Rectal smooth muscle tissue (tissue), 1 donor: ENCODE measurements around the gene LPP.

Experiments
- H3K27ac ChIP-seq: one replicate; pipeline ENCODE4 v1.7.0; 2013; ENCODE audit warnings: low read depth, low read length, inconsistent platforms
- H3K27me3 ChIP-seq: one replicate; pipeline ENCODE4 v1.7.0; 2013; ENCODE audit warnings: low read length; ENCODE audit not compliant: control insufficient read depth, insufficient read depth
- H3K36me3 ChIP-seq: one replicate; pipeline ENCODE4 v1.7.0; 2013; ENCODE audit warnings: low read length; ENCODE audit not compliant: control insufficient read depth, insufficient read depth
- H3K4me1 ChIP-seq: one replicate; pipeline ENCODE4 v1.7.0; 2013; ENCODE audit warnings: low read length; ENCODE audit not compliant: control insufficient read depth, insufficient read depth
- H3K4me3 ChIP-seq: one replicate; pipeline ENCODE4 v1.7.0; 2013; ENCODE audit warnings: low read length
- H3K9ac ChIP-seq: one replicate; pipeline ENCODE4 v1.7.0; 2013; ENCODE audit warnings: low read length

The LPP gene

GRCh38 chr3:188914552-188914951 is 760.6 kb downstream of the LPP start:
- no peak overlapping the region for H3K27ac ChIP-seq
- H3K36me3 ChIP-seq: no peaks in the 10 kb centered on the region
- no peak overlapping the region for H3K4me3 ChIP-seq
- H3K27me3 ChIP-seq: no peaks in the 10 kb centered on the region
- H3K4me1 ChIP-seq: no peaks in the 10 kb centered on the region
- no peak overlapping the region for H3K9ac ChIP-seq

- Histone ChIP-seq H3K36me3 (no peaks in the 10 kb centered on the region), H3K4me3 (no peak overlapping the region), H3K27me3 (no peaks in the 10 kb centered on the region), H3K9ac (no peak overlapping the region), H3K27ac (no peak overlapping the region), H3K4me1 (no peaks in the 10 kb centered on the region)
Observed at GRCh38 chr3:188915127-188915526, 761.2 kb downstream of the LPP start.

- no peak overlapping the region for H3K9ac ChIP-seq
- H3K36me3 ChIP-seq: no peaks in the 10 kb centered on the region
- no peaks in the 10 kb centered on the region for H3K4me1 ChIP-seq
- no peaks in the 10 kb centered on the region for H3K27me3 ChIP-seq
- no peak overlapping the region for H3K4me3 ChIP-seq
- H3K27ac ChIP-seq: no peak overlapping the region
Observed at GRCh38 chr3:188916934-188917401, 763.0 kb downstream of the LPP start.

- no peaks in the 10 kb centered on the region for H3K27me3 ChIP-seq
- no peaks in the 10 kb centered on the region for H3K4me1 ChIP-seq
- no peak overlapping the region for H3K27ac ChIP-seq
- H3K36me3 ChIP-seq: no peaks in the 10 kb centered on the region
- no peak overlapping the region for H3K9ac ChIP-seq
- no peak overlapping the region for H3K4me3 ChIP-seq
Observed at GRCh38 chr3:188918093-188918492, 764.1 kb downstream of the LPP start.

GRCh38 chr3:188923671-188924070 is 769.7 kb downstream of the LPP start:
- H3K4me3 ChIP-seq: no peak overlapping the region

GRCh38 chr3:188925376-188925775 is 771.4 kb downstream of the LPP start:
- Histone ChIP-seq H3K4me3 (no peak overlapping the region), H3K4me1 (no peaks in the 10 kb centered on the region), H3K27ac (no peak overlapping the region), H3K36me3 (no peaks in the 10 kb centered on the region), H3K9ac (no peak overlapping the region), H3K27me3 (no peaks in the 10 kb centered on the region)

More at GRCh38 chr3:188923671-188924070, 769.7 kb downstream of the LPP start:
- Histone ChIP-seq H3K36me3 (no peaks in the 10 kb centered on the region), H3K27me3 (no peaks in the 10 kb centered on the region), H3K27ac (no peak overlapping the region), H3K4me1 (no peaks in the 10 kb centered on the region), H3K9ac (no peak overlapping the region)

- Histone ChIP-seq H3K9ac (no peak overlapping the region), H3K27me3 (no peaks in the 10 kb centered on the region), H3K4me1 (no peaks in the 10 kb centered on the region), H3K36me3 (no peaks in the 10 kb centered on the region), H3K4me3 (no peak overlapping the region), H3K27ac (no peak overlapping the region)
Observed at GRCh38 chr3:188926111-188926510, 772.2 kb downstream of the LPP start.

- Histone ChIP-seq H3K4me3 (no peak overlapping the region), H3K27me3 (no peaks in the 10 kb centered on the region), H3K4me1 (no peaks in the 10 kb centered on the region), H3K36me3 (no peaks in the 10 kb centered on the region), H3K9ac (no peak overlapping the region), H3K27ac (no peak overlapping the region)
Observed at GRCh38 chr3:188926741-188927511, 773.0 kb downstream of the LPP start.

GRCh38 chr3:188927971-188928370 is 774.0 kb downstream of the LPP start:
- Histone ChIP-seq H3K4me3 (no peak overlapping the region), H3K27ac (no peak overlapping the region), H3K9ac (no peak overlapping the region), H3K27me3 (no peaks in the 10 kb centered on the region), H3K4me1 (no peaks in the 10 kb centered on the region), H3K36me3 (no peaks in the 10 kb centered on the region)

- H3K4me3 ChIP-seq: no peak overlapping the region
Observed at GRCh38 chr3:188929137-188929536, 775.2 kb downstream of the LPP start.

GRCh38 chr3:188931036-188931435 is 777.1 kb downstream of the LPP start:
- H3K4me3 ChIP-seq: no peak overlapping the region
- no peaks in the 10 kb centered on the region for H3K36me3 ChIP-seq
- no peaks in the 10 kb centered on the region for H3K27me3 ChIP-seq
- H3K27ac ChIP-seq: no peak overlapping the region
- H3K4me1 ChIP-seq: no peaks in the 10 kb centered on the region
- H3K9ac ChIP-seq: no peak overlapping the region

More at GRCh38 chr3:188929137-188929536, 775.2 kb downstream of the LPP start:
- H3K27ac ChIP-seq: no peak overlapping the region
- no peaks in the 10 kb centered on the region for H3K36me3 ChIP-seq
- no peak overlapping the region for H3K9ac ChIP-seq
- H3K4me1 ChIP-seq: no peaks in the 10 kb centered on the region
- no peaks in the 10 kb centered on the region for H3K27me3 ChIP-seq

GRCh38 chr3:188931531-188931930 is 777.6 kb downstream of the LPP start:
- Histone ChIP-seq H3K4me3 (no peak overlapping the region), H3K36me3 (no peaks in the 10 kb centered on the region), H3K4me1 (no peaks in the 10 kb centered on the region), H3K9ac (no peak overlapping the region), H3K27ac (no peak overlapping the region), H3K27me3 (no peaks in the 10 kb centered on the region)

- Histone ChIP-seq H3K4me3 (no peak overlapping the region), H3K9ac (no peak overlapping the region), H3K36me3 (no peaks in the 10 kb centered on the region), H3K27me3 (no peaks in the 10 kb centered on the region), H3K27ac (no peak overlapping the region), H3K4me1 (no peaks in the 10 kb centered on the region)
Observed at GRCh38 chr3:188934989-188935388, 781.0 kb downstream of the LPP start.
